IMR-90 (cell line): ENCODE data around the gene PLOD3. TPM values are rescaled to one million over a fixed set of nuclear protein-coding genes. Genes with fewer than 3 reads are reported as not detected.
A peak's percentile ranks its signal among the peaks of the same experiment; 100 is the strongest.

Experiments
- ATAC-seq: fragments of 200-7000 bp; cut with Tn5 transposase; 2 replicates; pipeline ENCODE4 v1.9.1; 2020; ENCODE audit warnings: low read depth, mild to moderate bottlenecking, moderate library complexity
- BruUV-seq: library from RNA; stranded (reverse); fragments of 400-500 nt; replicated peaks from 2 replicates; lab custom pipeline; 2021; lab: Mats Ljungman, UMichigan
- CTCF ChIA-PET: fragments of 300-600 bp; formaldehyde crosslinking; extraction: SDS; loops from one replicate; lab custom pipeline; 2021; ENCODE audit warnings: antibody characterized with exemption; lab: Yijun Ruan, JAX
- POLR2A ChIA-PET: fragments of 300-600 bp; sonication (Branson Sonifier 250); formaldehyde crosslinking; loops from one replicate; lab custom pipeline; 2022; ENCODE audit warnings: antibody characterized with exemption; ENCODE audit not compliant: unreplicated experiment; lab: Charles Lee
- DNase-seq: peaks from one replicate; pipeline ENCODE4 v3.0.0; 2013
- H2AFZ ChIP-seq: replicated peaks from 2 replicates; pipeline ENCODE3; 2013; ENCODE audit warnings: low read length, mild to moderate bottlenecking; ENCODE audit not compliant: poor library complexity
- H2AK5ac ChIP-seq: 2 replicates; pipeline ENCODE4 v1.6.1; 2013; ENCODE audit warnings: low read depth, low read length, inconsistent platforms
- H2AK9ac ChIP-seq: replicated peaks from 2 replicates; pipeline ENCODE3; 2013; ENCODE audit warnings: mild to moderate bottlenecking, low read depth, low read length, moderate library complexity; ENCODE audit not compliant: poor library complexity
- H2BK120ac ChIP-seq: 2 replicates; pipeline ENCODE4 v1.6.1; 2013; ENCODE audit warnings: low read depth, low read length, inconsistent platforms
- H2BK15ac ChIP-seq: 3 replicates; pipeline ENCODE4 v1.6.1; 2013; ENCODE audit warnings: low read depth, low read length, inconsistent platforms
- H2BK20ac ChIP-seq: 2 replicates; pipeline ENCODE4 v1.6.1; 2013; ENCODE audit warnings: low read depth, mild to moderate bottlenecking, inconsistent platforms, low read length, moderate library complexity
- H2BK5ac ChIP-seq: 2 replicates; pipeline ENCODE4 v1.6.1; 2013; ENCODE audit warnings: mild to moderate bottlenecking, low read depth, low read length, inconsistent platforms; ENCODE audit not compliant: poor library complexity, severe bottlenecking
- H3K14ac ChIP-seq: replicated peaks from 2 replicates; pipeline ENCODE4 v1.6.1; 2013; ENCODE audit warnings: low read depth, low read length, inconsistent platforms
- H3K18ac ChIP-seq: 2 replicates; pipeline ENCODE4 v1.6.1; 2013; ENCODE audit warnings: low read depth, low read length, control low read depth
- H3K23ac ChIP-seq: 2 replicates; pipeline ENCODE4 v1.6.1; 2013; ENCODE audit warnings: low read depth, low read length, inconsistent platforms
- H3K27ac ChIP-seq: 2 replicates; pipeline ENCODE4 v1.5.1; 2013; ENCODE audit warnings: mild to moderate bottlenecking, control low read depth, low read length; ENCODE audit not compliant: insufficient read depth
- H3K27me3 ChIP-seq: 2 replicates; pipeline ENCODE4 v1.6.1; 2013; ENCODE audit warnings: low read length; ENCODE audit not compliant: control insufficient read depth, insufficient read depth
- H3K36me3 ChIP-seq: 2 replicates; pipeline ENCODE4 v1.6.1; 2013; ENCODE audit warnings: low read length, mixed read lengths; ENCODE audit not compliant: control insufficient read depth, insufficient read depth
- H3K4ac ChIP-seq: 2 replicates; pipeline ENCODE4 v1.6.1; 2013; ENCODE audit warnings: low read depth, low read length, inconsistent platforms
- H3K4me1 ChIP-seq: 2 replicates; pipeline ENCODE4 v1.6.1; 2013; ENCODE audit warnings: low read length, mixed read lengths; ENCODE audit not compliant: control insufficient read depth, insufficient read depth
- H3K4me2 ChIP-seq: 2 replicates; pipeline ENCODE4 v1.6.1; 2013; ENCODE audit warnings: low read depth, mild to moderate bottlenecking, control low read depth, low read length, moderate library complexity
- H3K4me3 ChIP-seq: 2 replicates; pipeline ENCODE4 v1.5.1; 2013; ENCODE audit warnings: low read depth, mild to moderate bottlenecking, control low read depth, low read length, moderate library complexity; ENCODE audit not compliant: insufficient read depth
- H3K56ac ChIP-seq: 2 replicates; pipeline ENCODE4 v1.6.1; 2013; ENCODE audit warnings: low read length, inconsistent platforms; ENCODE audit not compliant: insufficient read depth; ENCODE audit errors: extremely low read depth
- H3K79me1 ChIP-seq, 2 experiments: 2 replicates each; pipeline ENCODE4 v1.6.1; 2013; ENCODE audit warnings: low read length in 2 of 2, inconsistent platforms in 1 of 2, low read depth in 1 of 2
- H3K9ac ChIP-seq: 2 replicates; pipeline ENCODE4 v1.6.1; 2013; ENCODE audit warnings: low read depth, low read length, control low read depth
- H3K9me1 ChIP-seq: 2 replicates; pipeline ENCODE4 v1.6.1; 2013; ENCODE audit warnings: low read length, inconsistent platforms; ENCODE audit not compliant: insufficient read depth
- H3K9me3 ChIP-seq: 2 replicates; pipeline ENCODE4 v1.6.1; 2013; ENCODE audit warnings: low read length; ENCODE audit not compliant: control insufficient read depth, insufficient read depth
- H4K20me1 ChIP-seq: 2 replicates; pipeline ENCODE4 v1.6.1; 2013; ENCODE audit warnings: low read length, inconsistent platforms; ENCODE audit not compliant: insufficient read depth
- H4K5ac ChIP-seq: 2 replicates; pipeline ENCODE4 v1.6.1; 2013; ENCODE audit warnings: mild to moderate bottlenecking, low read depth, low read length, control low read depth
- H4K8ac ChIP-seq, 2 experiments: 2 replicates each; pipeline ENCODE4 v1.6.1; 2013; ENCODE audit warnings: low read depth in 2 of 2, low read length in 2 of 2, control low read depth in 1 of 2, inconsistent platforms in 1 of 2
- H4K91ac ChIP-seq: 2 replicates; pipeline ENCODE4 v1.6.1; 2013; ENCODE audit warnings: low read depth, low read length, inconsistent platforms; ENCODE audit not compliant: insufficient read depth
- BHLHE40 ChIP-seq: fragments of 150-350 bp; IDR thresholded peaks from 2 replicates; pipeline ENCODE4 v1.6.1; 2016; ENCODE audit warnings: mild to moderate bottlenecking, low read depth, low read length
- CEBPB ChIP-seq: IDR thresholded peaks from 2 replicates; pipeline ENCODE4 v1.6.1; 2012; ENCODE audit warnings: low read depth, low read length, improper control_type of control experiment
- CHD1 ChIP-seq: IDR thresholded peaks from 2 replicates; pipeline ENCODE4 v1.6.1; 2012; ENCODE audit warnings: low read depth, low read length, improper control_type of control experiment
- MAFK ChIP-seq: IDR thresholded peaks from 2 replicates; pipeline ENCODE4 v1.6.1; 2012; ENCODE audit warnings: low read depth, low read length, improper control_type of control experiment
- MAZ ChIP-seq: IDR thresholded peaks from 2 replicates; pipeline ENCODE4 v1.6.1; 2012; ENCODE audit warnings: low read depth, mild to moderate bottlenecking, low read length, improper control_type of control experiment, moderate library complexity, borderline replicate concordance
- MXI1 ChIP-seq: IDR thresholded peaks from 2 replicates; pipeline ENCODE4 v1.6.1; 2012; ENCODE audit warnings: low read depth, mild to moderate bottlenecking, low read length, moderate library complexity, borderline replicate concordance
- NFE2L2 ChIP-seq: fragments of 150-350 bp; IDR thresholded peaks from 2 replicates; pipeline ENCODE4 v1.6.1; 2016; ENCODE audit warnings: low read depth, mild to moderate bottlenecking, low read length
- POLR2A ChIP-seq: IDR thresholded peaks from 2 replicates; pipeline ENCODE4 v1.6.1; 2012; ENCODE audit warnings: mild to moderate bottlenecking, low read depth, low read length
- RAD21 ChIP-seq: IDR thresholded peaks from 2 replicates; pipeline ENCODE4 v1.6.1; 2012; ENCODE audit warnings: low read length, improper control_type of control experiment
- RCOR1 ChIP-seq: IDR thresholded peaks from 2 replicates; pipeline ENCODE4 v1.6.1; 2012; ENCODE audit warnings: mild to moderate bottlenecking, low read length, improper control_type of control experiment; ENCODE audit not compliant: insufficient replicate concordance
- RFX5 ChIP-seq: IDR thresholded peaks from 2 replicates; pipeline ENCODE4 v1.8.0; 2012; ENCODE audit warnings: low read depth, mild to moderate bottlenecking, low read length, moderate library complexity
- SMC3 ChIP-seq: fragments of 150-350 bp; IDR thresholded peaks from 2 replicates; pipeline ENCODE4 v1.6.1; 2016; ENCODE audit warnings: low read depth, mild to moderate bottlenecking, antibody characterized with exemption, low read length, moderate library complexity
- WGBS, 2 experiments: methylation state at CpG; one replicate each; pipeline versions ENCODE4 v1.1.5 to v1.1.7; 2013; ENCODE audit warnings: missing lambda C conversion rate in 2 of 2; ENCODE audit not compliant: insufficient read length in 1 of 2; ENCODE audit errors: extremely low coverage in 2 of 2; 5-methylcytosine and 5-hydroxymethylcytosine counted together
- dilution Hi-C: fragments of 300-500 bp; cut with HindIII; formaldehyde crosslinking; loops from one replicate; pipeline ENCODE4 v1.14.3; 2018; ENCODE audit warnings: low sequenced_read_pairs; ENCODE audit not compliant: unreplicated experiment
- in situ Hi-C: fragments of 300-500 bp; cut with MboI; formaldehyde crosslinking; loops from 3 replicates; pipeline ENCODE4 v1.14.3; 2019; ENCODE audit warnings: low sequenced_read_pairs, inconsistent platforms, mixed read lengths
- intact Hi-C: fragments of 100-400 bp; cut with micrococcal nuclease; formaldehyde crosslinking; loops from 2 replicates; pipeline ENCODE4 v1.10.0; 2022
- polyA plus RNA-seq, 3 experiments: library from polyadenylated mRNA; depleted of rRNA; stranded (reverse); fragments of >200 nt; gene quantifications; 2 replicates each; pipeline ENCODE4 v1.2.3, GENCODE V29; 2012; ENCODE audit warnings: low replicate concordance in 1 of 3
- total RNA-seq: library from RNA; depleted of rRNA; stranded (reverse); fragments of >200 nt; gene quantifications from 2 replicates; pipeline ENCODE4 v1.2.3, GENCODE V29; 2012
- TF ChIP-seq, protein P1 (sequence below): conservative IDR thresholded peaks from 2 replicates; pipeline ENCODE4 v1.5.1; 2012; ENCODE audit warnings: mild to moderate bottlenecking, low read depth, low read length, improper control_type of control experiment
- TF ChIP-seq, protein P2 (sequence below): fragments of 150-350 bp; IDR thresholded peaks from 2 replicates; pipeline ENCODE4 v1.6.1; 2017; ENCODE audit warnings: mild to moderate bottlenecking, antibody characterized with exemption, low read length, low read depth

PLOD3 gene
- total and polyA plus RNA-seq, 2 of the 4 experiments (the other 2 are of a cell fraction) = 21.7 to 159 TPM

DNA sequence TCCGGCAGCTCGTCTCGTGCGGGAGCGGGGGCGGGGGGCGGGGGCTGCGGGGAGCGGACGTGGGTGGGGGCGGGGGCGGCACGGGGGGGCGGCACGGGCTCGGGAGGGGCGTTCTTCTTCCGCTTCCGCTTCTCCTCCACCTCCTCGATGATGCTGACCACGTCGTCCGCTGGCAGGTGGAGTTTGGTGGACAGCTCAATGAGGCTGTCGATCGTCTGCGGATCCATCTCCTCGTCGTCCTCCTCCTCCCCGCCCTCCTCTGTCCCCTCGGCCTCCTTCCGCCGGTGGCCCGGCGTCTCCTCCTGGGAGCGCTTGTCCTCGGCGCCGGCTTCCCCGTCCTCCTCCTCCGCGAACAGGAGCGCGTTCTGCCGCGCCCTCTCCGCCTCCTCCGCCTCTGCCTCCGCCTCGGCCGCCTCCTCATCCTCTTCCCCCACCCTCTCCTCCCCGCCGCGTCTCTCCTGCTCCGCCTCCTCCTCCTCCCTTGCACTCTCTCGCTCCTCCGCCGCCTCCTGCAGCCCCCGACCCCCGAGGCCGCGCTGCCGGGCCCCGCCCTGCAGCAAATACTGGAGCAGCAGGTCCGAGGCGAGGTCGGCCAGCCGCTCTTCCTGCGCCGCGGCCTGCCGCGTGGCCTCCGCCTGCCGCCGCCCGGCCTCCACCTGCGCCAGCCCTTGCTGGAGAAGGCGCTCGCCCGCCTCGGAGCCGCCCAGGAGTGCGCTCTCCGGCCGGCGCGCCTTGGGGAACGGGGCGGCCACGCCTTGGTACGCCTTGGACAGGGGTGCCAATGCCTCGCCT is 53.9 kb downstream of the PLOD3 start:
- H3K27me3 ChIP-seq = peaks cover 22% of the 10 kb centered on the region; the same call in 1 of the 2 replicates
- no peak overlapping the region for H3K18ac ChIP-seq
- H2BK20ac ChIP-seq = no peak overlapping the region
- no peak for DNase-seq
- no peak overlapping the region; the same call in 1 of the 2 replicates for H3K27ac ChIP-seq
- H3K4ac ChIP-seq = no peak overlapping the region
- H3K23ac ChIP-seq = no peak overlapping the region
- dilution Hi-C loops = no loop called here
- intact Hi-C loops = no loop called here
- TF ChIP-seq POLR2A = no peak
- TF ChIP-seq MXI1 = no peak
- TF ChIP-seq RAD21 = no peak
- no peak for TF ChIP-seq RFX5
- TF ChIP-seq, protein P1, sequence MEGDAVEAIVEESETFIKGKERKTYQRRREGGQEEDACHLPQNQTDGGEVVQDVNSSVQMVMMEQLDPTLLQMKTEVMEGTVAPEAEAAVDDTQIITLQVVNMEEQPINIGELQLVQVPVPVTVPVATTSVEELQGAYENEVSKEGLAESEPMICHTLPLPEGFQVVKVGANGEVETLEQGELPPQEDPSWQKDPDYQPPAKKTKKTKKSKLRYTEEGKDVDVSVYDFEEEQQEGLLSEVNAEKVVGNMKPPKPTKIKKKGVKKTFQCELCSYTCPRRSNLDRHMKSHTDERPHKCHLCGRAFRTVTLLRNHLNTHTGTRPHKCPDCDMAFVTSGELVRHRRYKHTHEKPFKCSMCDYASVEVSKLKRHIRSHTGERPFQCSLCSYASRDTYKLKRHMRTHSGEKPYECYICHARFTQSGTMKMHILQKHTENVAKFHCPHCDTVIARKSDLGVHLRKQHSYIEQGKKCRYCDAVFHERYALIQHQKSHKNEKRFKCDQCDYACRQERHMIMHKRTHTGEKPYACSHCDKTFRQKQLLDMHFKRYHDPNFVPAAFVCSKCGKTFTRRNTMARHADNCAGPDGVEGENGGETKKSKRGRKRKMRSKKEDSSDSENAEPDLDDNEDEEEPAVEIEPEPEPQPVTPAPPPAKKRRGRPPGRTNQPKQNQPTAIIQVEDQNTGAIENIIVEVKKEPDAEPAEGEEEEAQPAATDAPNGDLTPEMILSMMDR = no peak
- TF ChIP-seq RCOR1 = no peak
- TF ChIP-seq MAZ = no peak
- TF ChIP-seq CHD1 = no peak
- TF ChIP-seq MAFK = no peak
- TF ChIP-seq, protein P2, sequence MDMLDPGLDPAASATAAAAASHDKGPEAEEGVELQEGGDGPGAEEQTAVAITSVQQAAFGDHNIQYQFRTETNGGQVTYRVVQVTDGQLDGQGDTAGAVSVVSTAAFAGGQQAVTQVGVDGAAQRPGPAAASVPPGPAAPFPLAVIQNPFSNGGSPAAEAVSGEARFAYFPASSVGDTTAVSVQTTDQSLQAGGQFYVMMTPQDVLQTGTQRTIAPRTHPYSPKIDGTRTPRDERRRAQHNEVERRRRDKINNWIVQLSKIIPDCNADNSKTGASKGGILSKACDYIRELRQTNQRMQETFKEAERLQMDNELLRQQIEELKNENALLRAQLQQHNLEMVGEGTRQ = no peak
- no peak for TF ChIP-seq NFE2L2
- no peak for TF ChIP-seq CEBPB
- TF ChIP-seq SMC3 = no peak
- no peak for TF ChIP-seq BHLHE40
- no TSS peak for BruUV-seq
- no peak overlapping the region for H4K5ac ChIP-seq
- no peaks in the 10 kb centered on the region for H3K9me3 ChIP-seq
- H4K8ac ChIP-seq = no peak overlapping the region
- 0% methylated on average over 36 of the region's 92 CpGs; no CpG with 5 or more reads in 1 of the 2 experiments for WGBS, 2 experiments
- peaks cover 11% of the 10 kb centered on the region; the same call in 1 of the 2 replicates for H3K9me1 ChIP-seq
- peaks cover 15% of the 10 kb centered on the region for H3K4me1 ChIP-seq
- in situ Hi-C loops = no loop called here
- peak overlapping the region; percentile 45 for H3K4me3 ChIP-seq
- H3K9ac ChIP-seq = no peak overlapping the region; the same call in 1 of the 2 replicates
- H2AFZ ChIP-seq = peak overlapping the region; percentile 54
- peak overlapping the region; percentile 57; the same call in 1 of the 2 replicates for H2AK5ac ChIP-seq
- H3K56ac ChIP-seq = no peak overlapping the region
- H3K4me2 ChIP-seq = peak overlapping the region; percentile 95
- no peak overlapping the region for H2AK9ac ChIP-seq
- ChIA-PET POLR2A (no interaction called here), CTCF (interaction anchor here (1.0 to 1.1 kb wide), 2 partner anchors 20 kb away, joined by 3 to 4 read pairs; no protein-coding TSS in a partner anchor)
- ATAC-seq = peak; percentile 2; the same call in 1 of the 2 replicates
- peaks cover 21% of the 10 kb centered on the region for H4K20me1 ChIP-seq
- peaks cover 0 to 7% of the 10 kb centered on the region in 2 experiments; a peak in 1 of 4 replicates for H3K79me1 ChIP-seq
- H2BK5ac ChIP-seq = no peak overlapping the region
- H2BK15ac ChIP-seq = no peak overlapping the region
- H4K91ac ChIP-seq = no peak overlapping the region
- H3K14ac ChIP-seq = no peak overlapping the region
- H3K36me3 ChIP-seq = peaks cover 14% of the 10 kb centered on the region
- H2BK120ac ChIP-seq = no peak overlapping the region
